GM12865 (cell line): ENCODE data around the gene ZSCAN9.
A peak's percentile ranks its signal among the peaks of the same experiment; 100 is the strongest.

ENCODE experiments used
- DNase-seq: peaks from one replicate; pipeline ENCODE4 v3.0.0; 2010; ENCODE audit warnings: low read depth
- H3K4me3 ChIP-seq: 2 replicates; pipeline ENCODE4 v1.5.1; 2011; ENCODE audit warnings: mild to moderate bottlenecking, low read depth, low read length, control low read depth
- CTCF ChIP-seq: IDR thresholded peaks from 2 replicates; pipeline ENCODE4 v1.5.1; 2011; ENCODE audit warnings: low read length, control low read depth, low read depth, inconsistent platforms; ENCODE audit not compliant: insufficient read depth; ENCODE audit errors: missing control alignments

Gene ZSCAN9

GRCh38 chr6:28220257-28221133 lies 4.6 kb upstream of the ZSCAN9 start:
- TF ChIP-seq CTCF, result no peak
- H3K4me3 ChIP-seq, result no peak overlapping the region
- no peak for DNase-seq

- no peak for TF ChIP-seq CTCF
- DNase-seq, result no peak
- peak overlapping the region; percentile 89 for H3K4me3 ChIP-seq
Observed at GRCh38 chr6:28224131-28225055, 682 bp upstream of the ZSCAN9 start.

- no peak overlapping the region for H3K4me3 ChIP-seq
- no peak for DNase-seq
- no peak for TF ChIP-seq CTCF
Observed at GRCh38 chr6:28226460-28226859, 1.4 kb downstream of the ZSCAN9 start.

GRCh38 chr6:28232785-28233184 lies 7.7 kb downstream of the ZSCAN9 start:
- H3K4me3 ChIP-seq, result no peak overlapping the region
- no peak for DNase-seq
- TF ChIP-seq CTCF, result no peak

- no peak for DNase-seq
- TF ChIP-seq CTCF, result no peak
- H3K4me3 ChIP-seq, result no peak overlapping the region
Observed at GRCh38 chr6:28235912-28236452, 10.9 kb downstream of the ZSCAN9 start.

- peak; percentile 45 for DNase-seq
- TF ChIP-seq CTCF, result no peak
Observed at GRCh38 chr6:28239636-28240035, 14.6 kb downstream of the ZSCAN9 start.

More at GRCh38 chr6:28239636-28240035, 14.6 kb downstream of the ZSCAN9 start:
- H3K4me3 ChIP-seq, result no peak overlapping the region
